ENCODE measurements around the gene BNC1.

- no peak for TF ChIP-seq CTCF (IDR thresholded peaks at IDR 0.05; ENCODE audit: poor library complexity)
- no peak for TF ChIP-seq EZH2 (IDR thresholded peaks at IDR 0.05; ENCODE audit: borderline replicate concordance)
Observed at GRCh38 chr15:83306561-83306960, 22.1 kb upstream of the BNC1 start.

All from hepatocyte (in vitro differentiated cells).